ENCODE results near the gene HRH1. TPM values are rescaled to one million over a fixed set of nuclear protein-coding genes. Genes with fewer than 3 reads are reported as not detected.
"Not testable (repeated sequence)": the region's sequence is repeated elsewhere in the genome, so short reads cannot be mapped to it uniquely, and the experiment has no call there.

Gene HRH1
- total RNA-seq, 1 donor from 2014 or later, result 3.2 TPM

- TF ChIP-seq, protein P1, sequence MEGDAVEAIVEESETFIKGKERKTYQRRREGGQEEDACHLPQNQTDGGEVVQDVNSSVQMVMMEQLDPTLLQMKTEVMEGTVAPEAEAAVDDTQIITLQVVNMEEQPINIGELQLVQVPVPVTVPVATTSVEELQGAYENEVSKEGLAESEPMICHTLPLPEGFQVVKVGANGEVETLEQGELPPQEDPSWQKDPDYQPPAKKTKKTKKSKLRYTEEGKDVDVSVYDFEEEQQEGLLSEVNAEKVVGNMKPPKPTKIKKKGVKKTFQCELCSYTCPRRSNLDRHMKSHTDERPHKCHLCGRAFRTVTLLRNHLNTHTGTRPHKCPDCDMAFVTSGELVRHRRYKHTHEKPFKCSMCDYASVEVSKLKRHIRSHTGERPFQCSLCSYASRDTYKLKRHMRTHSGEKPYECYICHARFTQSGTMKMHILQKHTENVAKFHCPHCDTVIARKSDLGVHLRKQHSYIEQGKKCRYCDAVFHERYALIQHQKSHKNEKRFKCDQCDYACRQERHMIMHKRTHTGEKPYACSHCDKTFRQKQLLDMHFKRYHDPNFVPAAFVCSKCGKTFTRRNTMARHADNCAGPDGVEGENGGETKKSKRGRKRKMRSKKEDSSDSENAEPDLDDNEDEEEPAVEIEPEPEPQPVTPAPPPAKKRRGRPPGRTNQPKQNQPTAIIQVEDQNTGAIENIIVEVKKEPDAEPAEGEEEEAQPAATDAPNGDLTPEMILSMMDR (IDR thresholded peaks at IDR 0.05; ENCODE audit: insufficient read depth, low read length, poor library complexity, severe bottlenecking), result no peak
- H3K36me3 ChIP-seq (ENCODE audit: control insufficient read depth, insufficient read depth, low read length), result no peaks in the 10 kb centered on the region
- no peak overlapping the region for H3K4me3 ChIP-seq (ENCODE audit: low read depth, low read length)
- no peaks in the 10 kb centered on the region for H3K27me3 ChIP-seq (ENCODE audit: control insufficient read depth, insufficient read depth, low read length)
- no peak for DNase-seq (ENCODE audit: low read depth)
These were observed 60.2 kb downstream of the HRH1 start for GRCh38 chr3:11214451-11214978.

DNA sequence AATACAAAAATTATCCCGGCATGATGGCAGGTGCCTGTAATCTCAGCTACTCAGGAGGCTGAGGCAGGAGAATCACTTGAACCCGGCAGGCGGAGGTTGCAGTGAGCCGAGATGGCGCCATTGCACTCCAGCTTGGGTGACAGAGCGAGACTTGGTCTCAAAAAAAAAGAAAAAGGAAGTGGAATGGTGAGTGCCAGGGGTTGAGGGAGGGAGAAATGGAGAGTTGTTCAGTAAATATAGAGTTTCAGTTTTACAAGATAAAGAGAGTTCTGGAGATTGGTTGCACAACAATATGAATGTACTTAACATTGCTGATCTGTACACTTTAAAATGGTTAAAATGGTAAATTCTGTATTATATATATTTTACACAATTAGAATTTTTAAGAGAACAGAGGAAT, 63.1 kb downstream of the HRH1 start:
- H3K36me3 ChIP-seq (ENCODE audit: control insufficient read depth, insufficient read depth, low read length); DNase-seq (ENCODE audit: low read depth); H3K27me3 ChIP-seq (ENCODE audit: control insufficient read depth, insufficient read depth, low read length); H3K4me3 ChIP-seq (ENCODE audit: low read depth, low read length): not testable (repeated sequence)

DNA sequence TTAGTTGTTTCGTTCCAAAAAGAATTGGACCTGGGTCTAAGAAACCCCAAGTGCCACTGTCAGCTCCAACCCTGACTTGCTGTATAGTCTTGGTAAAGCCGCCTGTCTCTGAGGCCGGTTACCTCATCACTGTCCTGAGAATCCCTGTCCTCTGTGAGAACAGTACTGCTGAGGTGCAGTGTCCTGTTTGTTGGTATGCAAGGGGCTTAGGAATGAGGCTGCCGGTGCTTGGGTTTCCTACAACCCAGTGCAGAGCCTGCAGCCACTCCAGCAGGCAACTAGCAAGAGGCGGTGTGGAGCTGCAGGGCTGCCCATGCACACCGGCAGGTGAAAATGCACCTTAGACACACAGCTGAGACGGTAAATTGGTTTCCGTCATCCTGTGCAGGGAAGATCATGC, 65.9 kb downstream of the HRH1 start:
- Histone ChIP-seq H3K27me3 (ENCODE audit: control insufficient read depth, insufficient read depth, low read length) (no peaks in the 10 kb centered on the region), H3K36me3 (ENCODE audit: control insufficient read depth, insufficient read depth, low read length) (no peaks in the 10 kb centered on the region), H3K4me3 (ENCODE audit: low read depth, low read length) (no peak overlapping the region)
- TF ChIP-seq, protein P1 (IDR thresholded peaks at IDR 0.05; ENCODE audit: insufficient read depth, low read length, poor library complexity, severe bottlenecking), result no peak
- DNase-seq (ENCODE audit: low read depth), result no peak

DNA sequence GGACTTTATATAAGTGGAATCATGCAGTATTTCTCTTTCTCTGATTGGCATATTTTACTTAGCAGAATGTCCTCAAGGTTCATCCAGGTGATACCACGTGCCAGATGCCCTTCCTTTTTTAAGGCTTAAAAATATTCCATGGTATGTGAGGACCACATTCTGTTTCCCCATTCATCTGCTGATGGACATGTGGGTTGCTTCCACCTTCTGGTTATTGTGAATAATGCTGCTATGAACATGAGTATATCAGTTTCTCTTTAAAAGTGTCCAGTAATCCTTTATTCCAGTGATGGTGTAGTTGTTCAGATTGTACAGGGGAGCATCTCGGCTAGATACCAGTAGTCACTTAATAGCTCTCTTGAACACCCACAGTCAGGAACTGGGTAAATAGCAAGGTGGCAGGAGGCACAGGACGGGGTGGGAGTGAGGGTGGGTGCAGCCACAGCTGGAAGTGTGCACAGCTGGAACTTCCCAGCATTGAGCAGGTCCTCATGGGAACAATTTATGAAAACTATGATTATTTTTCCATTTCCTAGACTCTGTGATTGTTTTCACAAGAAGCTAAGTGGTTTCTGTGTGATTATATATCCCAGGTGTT, 67.6 kb downstream of the HRH1 start:
- no peaks in the 10 kb centered on the region for H3K36me3 ChIP-seq (ENCODE audit: control insufficient read depth, insufficient read depth, low read length)
- no peaks in the 10 kb centered on the region for H3K27me3 ChIP-seq (ENCODE audit: control insufficient read depth, insufficient read depth, low read length)
- DNase-seq (ENCODE audit: low read depth), result no peak
- TF ChIP-seq, protein P1 (IDR thresholded peaks at IDR 0.05; ENCODE audit: insufficient read depth, low read length, poor library complexity, severe bottlenecking), result no peak
- no peak overlapping the region for H3K4me3 ChIP-seq (ENCODE audit: low read depth, low read length)

- no peak for DNase-seq (ENCODE audit: low read depth)
- Histone ChIP-seq H3K27me3 (ENCODE audit: control insufficient read depth, insufficient read depth, low read length) (no peaks in the 10 kb centered on the region), H3K4me3 (ENCODE audit: low read depth, low read length) (no peak overlapping the region)
These were observed 69.7 kb downstream of the HRH1 start for GRCh38 chr3:11224010-11224409.

GRCh38 chr3:11224870-11225229, 70.6 kb downstream of the HRH1 start:
- Histone ChIP-seq H3K4me3 (ENCODE audit: low read depth, low read length) (no peak overlapping the region), H3K36me3 (ENCODE audit: control insufficient read depth, insufficient read depth, low read length) (no peaks in the 10 kb centered on the region), H3K27me3 (ENCODE audit: control insufficient read depth, insufficient read depth, low read length) (no peaks in the 10 kb centered on the region)
- no peak for DNase-seq (ENCODE audit: low read depth)
- TF ChIP-seq, protein P1 (IDR thresholded peaks at IDR 0.05; ENCODE audit: insufficient read depth, low read length, poor library complexity, severe bottlenecking), result no peak

More at GRCh38 chr3:11224010-11224409, 69.7 kb downstream of the HRH1 start:
- TF ChIP-seq, protein P1 (IDR thresholded peaks at IDR 0.05; ENCODE audit: insufficient read depth, low read length, poor library complexity, severe bottlenecking), result no peak
- H3K36me3 ChIP-seq (ENCODE audit: control insufficient read depth, insufficient read depth, low read length), result no peaks in the 10 kb centered on the region

Data from kidney epithelial cell (primary cell).